CD14-positive monocyte (primary cell): ENCODE data around the gene AREL1. TPM values are rescaled to one million over a fixed set of nuclear protein-coding genes. Genes with fewer than 3 reads are reported as not detected.

Experiments
- DNase-seq, 3 donors: peaks; one replicate each; pipeline ENCODE4 v3.0.0-alpha.2; 2011 to 2022
- H2AFZ ChIP-seq: 2 replicates; pipeline ENCODE4 v1.6.0; 2012; ENCODE audit warnings: mild to moderate bottlenecking, low read depth, low read length, inconsistent platforms; ENCODE audit not compliant: insufficient read depth, poor library complexity, severe bottlenecking
- H3K27ac ChIP-seq, 2 donors: 1 replicate in 1 of 2; 2 replicates in 1 of 2; pipeline ENCODE4 v1.5.1; 2012 to 2013; ENCODE audit warnings: low read length in 2 of 2, control low read depth in 1 of 2, inconsistent platforms in 1 of 2, low read depth in 1 of 2, mild to moderate bottlenecking in 1 of 2
- H3K27me3 ChIP-seq, 2 donors: one replicate each; pipeline versions ENCODE4 v1.6.0 to v1.6.1; 2011 to 2013; ENCODE audit warnings: low read length in 2 of 2; ENCODE audit not compliant: control insufficient read depth in 2 of 2, insufficient read depth in 2 of 2
- H3K36me3 ChIP-seq, 2 donors: replicated peaks in 1 of 2; 1 replicate in 1 of 2; 2 replicates in 1 of 2; pipeline versions ENCODE4 v1.5.1 to v1.6.1; 2012 to 2013; ENCODE audit warnings: low read length in 2 of 2, control low read depth in 1 of 2, inconsistent platforms in 1 of 2, mild to moderate bottlenecking in 1 of 2; ENCODE audit not compliant: insufficient read depth in 2 of 2, control insufficient read depth in 1 of 2
- H3K4me1 ChIP-seq, 2 donors: 1 replicate in 1 of 2; 2 replicates in 1 of 2; pipeline versions ENCODE4 v1.5.1 to v1.6.1; 2012 to 2013; ENCODE audit warnings: low read length in 2 of 2, control low read depth in 1 of 2, inconsistent platforms in 1 of 2, mild to moderate bottlenecking in 1 of 2, moderate library complexity in 1 of 2; ENCODE audit not compliant: insufficient read depth in 2 of 2, control insufficient read depth in 1 of 2
- H3K4me2 ChIP-seq: replicated peaks from 2 replicates; pipeline ENCODE3; 2012; ENCODE audit warnings: low read length, moderate library complexity, mild to moderate bottlenecking; ENCODE audit not compliant: poor library complexity, severe bottlenecking; ENCODE audit errors: extremely low read depth
- H3K4me3 ChIP-seq, 3 experiments: fragments of 200-600 bp in 1 of 3; sonication (generic) in 1 of 3; replicated peaks in 1 of 3; 1 replicate in 2 of 3; 2 replicates in 1 of 3; pipeline ENCODE4 v1.5.1; 2011 to 2013; ENCODE audit warnings: low read length in 3 of 3, mild to moderate bottlenecking in 3 of 3, control low read depth in 2 of 3, low read depth in 2 of 3, inconsistent platforms in 1 of 3, moderate library complexity in 1 of 3
- H3K79me2 ChIP-seq: 2 replicates; pipeline ENCODE4 v1.6.0; 2012; ENCODE audit warnings: mild to moderate bottlenecking, control low read depth, inconsistent platforms, low read length, moderate library complexity; ENCODE audit not compliant: insufficient read depth
- H3K9ac ChIP-seq: 2 replicates; pipeline ENCODE4 v1.6.0; 2017; ENCODE audit warnings: low read length, mild to moderate bottlenecking; ENCODE audit not compliant: insufficient read depth, poor library complexity, severe bottlenecking
- H3K9me3 ChIP-seq, 2 donors: replicated peaks in 1 of 2; 1 replicate in 1 of 2; 2 replicates in 1 of 2; pipeline versions ENCODE4 v1.5.1 to v1.6.1; 2012 to 2013; ENCODE audit warnings: low read length in 2 of 2, control low read depth in 1 of 2; ENCODE audit not compliant: control insufficient read depth in 1 of 2, insufficient read depth in 1 of 2
- H4K20me1 ChIP-seq: 2 replicates; pipeline ENCODE4 v1.6.0; 2012; ENCODE audit warnings: mild to moderate bottlenecking, low read length, control low read depth, moderate library complexity; ENCODE audit not compliant: insufficient read depth
- H3K27ac Mint-ChIP-seq, 7 donors: one replicate each; pipeline ENCODE4 v1.8.0; 2020; ENCODE audit warnings: mild to moderate bottlenecking in 7 of 7, mixed read lengths in 7 of 7, moderate library complexity in 6 of 7, inconsistent platforms in 2 of 7
- H3K27me3 Mint-ChIP-seq, 3 donors: one replicate each; pipeline ENCODE4 v1.8.0; 2021 to 2022; ENCODE audit warnings: low read depth in 3 of 3, mild to moderate bottlenecking in 3 of 3, mixed read lengths in 3 of 3, moderate library complexity in 3 of 3, inconsistent platforms in 1 of 3
- H3K36me3 Mint-ChIP-seq, 2 donors: one replicate each; pipeline ENCODE4 v1.8.0; 2020; ENCODE audit warnings: mixed read lengths in 2 of 2, inconsistent platforms in 1 of 2, mild to moderate bottlenecking in 1 of 2
- H3K4me1 Mint-ChIP-seq: one replicate; pipeline ENCODE4 v1.8.0; 2020; ENCODE audit warnings: mild to moderate bottlenecking, mixed read lengths
- H3K4me3 Mint-ChIP-seq, 2 donors: one replicate each; pipeline ENCODE4 v1.8.0; 2020; ENCODE audit warnings: mild to moderate bottlenecking in 2 of 2, mixed read lengths in 2 of 2, moderate library complexity in 1 of 2
- H3K9me3 Mint-ChIP-seq, 7 donors: one replicate each; pipeline ENCODE4 v1.8.0; 2020 to 2022; ENCODE audit warnings: mixed read lengths in 7 of 7, mild to moderate bottlenecking in 6 of 7, moderate library complexity in 6 of 7, inconsistent platforms in 2 of 7
- CTCF ChIP-seq: fragments of 200-600 bp; IDR thresholded peaks from one replicate; pipeline ENCODE4 v1.8.0; 2022; ENCODE audit warnings: antibody characterized with exemption, mild to moderate bottlenecking
- WGBS: methylation state at CpG from one replicate; pipeline ENCODE4 v1.1.5; 2013; ENCODE audit warnings: missing lambda C conversion rate; ENCODE audit not compliant: insufficient coverage; 5-methylcytosine and 5-hydroxymethylcytosine counted together
- intact Hi-C, 2 donors: fragments of 100-400 bp; cut with micrococcal nuclease; formaldehyde crosslinking; loops; one replicate each; pipeline versions ENCODE4 v1.15.0 to v1.15.1; 2023
- polyA plus RNA-seq, 3 donors: library from polyadenylated mRNA; depleted of rRNA in 1 of 3; unstranded in 2 of 3; stranded (reverse) in 1 of 3; fragments of 300-500 nt in 2 of 3; fragments of >200 nt in 1 of 3; fragmentation: Illumina TruSeq in 2 of 3; gene quantifications; 1 replicate in 2 of 3; 2 replicates in 1 of 3; pipeline ENCODE4 v1.2.3, GENCODE V29; 2012 to 2021

Gene AREL1
- polyA plus RNA-seq, 3 donors = 12.5 to 23.3 (median 20.0) TPM

DNA sequence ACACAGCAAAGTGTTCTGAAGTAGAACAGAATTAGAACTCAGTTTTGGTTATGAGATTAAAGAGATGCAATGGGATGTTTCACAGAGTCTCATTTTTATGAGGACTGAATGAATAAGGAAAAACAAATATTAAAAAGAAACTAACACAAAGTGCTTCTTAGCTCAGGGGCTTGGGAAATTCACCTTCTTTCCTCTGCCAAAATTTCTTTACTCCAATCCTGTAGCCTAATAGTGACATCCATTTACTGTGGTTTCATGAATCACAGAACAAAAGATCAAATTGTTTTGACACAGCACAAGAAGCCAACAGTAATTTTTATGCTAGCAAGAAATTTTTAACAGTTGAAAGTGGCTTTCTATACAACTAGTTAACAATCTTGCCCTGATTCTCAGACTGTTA is 37.7 kb downstream of the AREL1 start:
- Histone ChIP-seq H3K79me2 (no peaks in the 10 kb centered on the region), H3K27ac (no peak overlapping the region), H3K4me3 (no peak overlapping the region), H3K4me2 (no peak overlapping the region), H2AFZ (no peak overlapping the region), H4K20me1 (no peaks in the 10 kb centered on the region), H3K4me1 (no peaks in the 10 kb centered on the region), H3K9ac (no peak overlapping the region), H3K36me3 (peaks cover 70 to 96% of the 10 kb centered on the region in 2 donors), H3K9me3 (no peaks in the 10 kb centered on the region), H3K27me3 (no peaks in the 10 kb centered on the region)
- DNase-seq = no peak
- Mint-ChIP-seq H3K4me3 (no peak overlapping the region), H3K36me3 (peaks cover 85 to 96% of the 10 kb centered on the region in 2 donors), H3K4me1 (no peaks in the 10 kb centered on the region), H3K9me3 (no peaks in the 10 kb centered on the region), H3K27ac (no peak overlapping the region), H3K27me3 (no peaks in the 10 kb centered on the region)
- intact Hi-C loops = no loop called here
- TF ChIP-seq CTCF = no peak

DNA sequence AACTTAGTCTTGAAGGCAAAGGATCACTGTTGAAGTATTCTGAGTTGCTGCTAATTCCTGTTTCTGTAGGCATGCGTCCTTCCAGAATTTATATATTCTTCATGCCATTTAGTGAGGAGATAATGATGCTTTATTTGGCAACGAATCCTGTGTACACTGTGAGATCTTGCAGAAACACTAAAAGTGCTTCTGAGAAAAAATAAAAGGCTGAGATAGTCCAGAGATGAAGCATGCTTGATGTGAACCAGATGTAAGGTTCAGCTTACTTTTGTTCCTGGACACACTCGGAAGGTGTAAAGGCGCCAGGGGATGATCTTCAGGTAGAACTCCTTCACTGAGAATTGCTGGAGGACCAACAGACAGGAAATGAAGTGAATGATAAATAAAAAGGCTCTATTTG is 39.1 kb downstream of the AREL1 start:
- no peaks in the 10 kb centered on the region for H3K27me3 ChIP-seq
- intact Hi-C loops = no loop called here
- H3K36me3 Mint-ChIP-seq = peaks cover 89 to 96% of the 10 kb centered on the region in 2 donors

More for the DNA sequence above, 39.1 kb downstream of the AREL1 start:
- no peaks in the 10 kb centered on the region for H3K27me3 Mint-ChIP-seq
- no peak overlapping the region for H3K27ac Mint-ChIP-seq
- no peaks in the 10 kb centered on the region for H3K4me1 ChIP-seq
- H3K79me2 ChIP-seq = no peaks in the 10 kb centered on the region
- no peaks in the 10 kb centered on the region for H3K4me1 Mint-ChIP-seq
- H3K9ac ChIP-seq = no peak overlapping the region
- no peak for TF ChIP-seq CTCF
- 100% methylated on average over 2 of the region's 4 CpGs for WGBS
- peaks cover 85 to 98% of the 10 kb centered on the region in 2 donors for H3K36me3 ChIP-seq
- no peak overlapping the region for H3K27ac ChIP-seq
- H3K4me3 Mint-ChIP-seq = no peak overlapping the region
- no peak overlapping the region for H2AFZ ChIP-seq
- no peak for DNase-seq
- no peak overlapping the region for H3K4me2 ChIP-seq
- H3K9me3 Mint-ChIP-seq = no peaks in the 10 kb centered on the region
- no peaks in the 10 kb centered on the region for H4K20me1 ChIP-seq
- no peaks in the 10 kb centered on the region for H3K9me3 ChIP-seq
- no peak overlapping the region for H3K4me3 ChIP-seq
